ENCODE measurements around the gene C17orf58. TPM values are rescaled to one million over a fixed set of nuclear protein-coding genes. Genes with fewer than 3 reads are reported as not detected.
A peak's percentile ranks its signal among the peaks of the same experiment; 100 is the strongest.

Gene C17orf58
- total RNA-seq, 2 experiments from 2014 or later: 21.0 to 21.7 TPM

- H3K27me3 Mint-ChIP-seq: peaks cover 17% of the 10 kb centered on the region
- CTCF ChIA-PET: no interaction called here
- no peaks in the 10 kb centered on the region for H3K36me3 Mint-ChIP-seq (ENCODE audit: low read depth)
- H3K4me3 Mint-ChIP-seq: no peak overlapping the region
- DNase-seq (no peak), ATAC-seq (no peak)
- POLR2A ChIA-PET: no interaction called here
- intact Hi-C loops (cut with micrococcal nuclease): no loop called here
- peaks cover 19% of the 10 kb centered on the region for H3K4me1 Mint-ChIP-seq (ENCODE audit: low read depth)
- no peak for TF ChIP-seq CTCF (IDR thresholded peaks at IDR 0.05)
- no peaks in the 10 kb centered on the region for H3K9me3 Mint-ChIP-seq
- H3K27ac Mint-ChIP-seq: no peak overlapping the region
Observed at GRCh38 chr17:67999291-67999911, 3.1 kb upstream of the C17orf58 start.

GRCh38 chr17:67998466-67998865, 2.2 kb upstream of the C17orf58 start:
- peaks cover 17% of the 10 kb centered on the region for H3K27me3 Mint-ChIP-seq
- peaks cover 22% of the 10 kb centered on the region for H3K4me1 Mint-ChIP-seq (ENCODE audit: low read depth)
- POLR2A ChIA-PET: no interaction called here
- CTCF ChIA-PET: interaction anchor here (4.8 kb wide), 1 partner anchor 11 kb away, joined by 35 read pairs; no protein-coding TSS in a partner anchor
- DNase-seq: no peak
- ATAC-seq: no peak
- no peaks in the 10 kb centered on the region for H3K36me3 Mint-ChIP-seq (ENCODE audit: low read depth)
- H3K9me3 Mint-ChIP-seq: no peaks in the 10 kb centered on the region
- intact Hi-C loops (cut with micrococcal nuclease): no loop called here
- no peak overlapping the region for H3K27ac Mint-ChIP-seq
- H3K4me3 Mint-ChIP-seq: no peak overlapping the region
- TF ChIP-seq CTCF (IDR thresholded peaks at IDR 0.05): no peak

GRCh38 chr17:67995570-67996263, 552 bp downstream of the C17orf58 start:
- intact Hi-C loops (cut with micrococcal nuclease): no loop called here
- Mint-ChIP-seq H3K4me3 (peak overlapping the region; percentile 78), H3K9me3 (no peaks in the 10 kb centered on the region), H3K36me3 (ENCODE audit: low read depth) (peaks cover 6% of the 10 kb centered on the region), H3K27me3 (peaks cover 17% of the 10 kb centered on the region), H3K27ac (no peak overlapping the region), H3K4me1 (ENCODE audit: low read depth) (peaks cover 29% of the 10 kb centered on the region)
- POLR2A ChIA-PET: interaction anchor here (1.4 kb wide), 1 partner anchor 40 kb away, joined by 4 read pairs; the partner anchor contains the start of gene KPNA2
- CTCF ChIA-PET: interaction anchor here (1.6 to 4.8 kb wide), 3 partner anchors 10 to 24 kb away, joined by 6 to 35 read pairs (median 8); no protein-coding TSS in a partner anchor
- no peak for ATAC-seq
- DNase-seq: peak; percentile 38
- TF ChIP-seq CTCF (IDR thresholded peaks at IDR 0.05): no peak

GRCh38 chr17:67994817-67995569, 1.3 kb downstream of the C17orf58 start:
- ChIA-PET POLR2A (interaction anchor here (0.7 to 1.4 kb wide), 7 partner anchors 10 to 329 kb away, joined by 3 to 5 read pairs (median 3); partner anchors contain the start of gene KPNA2), CTCF (interaction anchor here (1.0 to 4.8 kb wide), 4 partner anchors 10 to 463 kb away, joined by 3 to 35 read pairs (median 7); no protein-coding TSS in a partner anchor)
- Mint-ChIP-seq H3K4me1 (ENCODE audit: low read depth) (peaks cover 29% of the 10 kb centered on the region), H3K36me3 (ENCODE audit: low read depth) (peaks cover 6% of the 10 kb centered on the region), H3K27ac (no peak overlapping the region), H3K27me3 (peaks cover 17% of the 10 kb centered on the region), H3K9me3 (no peaks in the 10 kb centered on the region), H3K4me3 (peak overlapping the region; percentile 78)
- ATAC-seq (no peak), DNase-seq (no peak)
- TF ChIP-seq CTCF (IDR thresholded peaks at IDR 0.05): no peak
- intact Hi-C loops (cut with micrococcal nuclease): no loop called here

Measured in activated CD8-positive, alpha-beta T cell treated with anti-CD3 and anti-CD28 coated beads for 36 hours (primary cell).